ENCODE measurements around the gene GADD45G. TPM values are rescaled to one million over a fixed set of nuclear protein-coding genes. Genes with fewer than 3 reads are reported as not detected.

Gene GADD45G
- polyA plus RNA-seq, 1 experiment: 0.07 TPM

- TF ChIP-seq, protein P1, sequence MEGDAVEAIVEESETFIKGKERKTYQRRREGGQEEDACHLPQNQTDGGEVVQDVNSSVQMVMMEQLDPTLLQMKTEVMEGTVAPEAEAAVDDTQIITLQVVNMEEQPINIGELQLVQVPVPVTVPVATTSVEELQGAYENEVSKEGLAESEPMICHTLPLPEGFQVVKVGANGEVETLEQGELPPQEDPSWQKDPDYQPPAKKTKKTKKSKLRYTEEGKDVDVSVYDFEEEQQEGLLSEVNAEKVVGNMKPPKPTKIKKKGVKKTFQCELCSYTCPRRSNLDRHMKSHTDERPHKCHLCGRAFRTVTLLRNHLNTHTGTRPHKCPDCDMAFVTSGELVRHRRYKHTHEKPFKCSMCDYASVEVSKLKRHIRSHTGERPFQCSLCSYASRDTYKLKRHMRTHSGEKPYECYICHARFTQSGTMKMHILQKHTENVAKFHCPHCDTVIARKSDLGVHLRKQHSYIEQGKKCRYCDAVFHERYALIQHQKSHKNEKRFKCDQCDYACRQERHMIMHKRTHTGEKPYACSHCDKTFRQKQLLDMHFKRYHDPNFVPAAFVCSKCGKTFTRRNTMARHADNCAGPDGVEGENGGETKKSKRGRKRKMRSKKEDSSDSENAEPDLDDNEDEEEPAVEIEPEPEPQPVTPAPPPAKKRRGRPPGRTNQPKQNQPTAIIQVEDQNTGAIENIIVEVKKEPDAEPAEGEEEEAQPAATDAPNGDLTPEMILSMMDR (IDR thresholded peaks at IDR 0.05; ENCODE audit: low read depth, low read length): no peak
- H3K27me3 ChIP-seq (ENCODE audit: control insufficient read depth, insufficient read depth, low read length): peaks cover 53% of the 10 kb centered on the region
- ChIA-PET POLR2A (no interaction called here), CTCF (interaction anchor here (0.5 to 7.2 kb wide), 8 partner anchors 8 to 517 kb away, joined by 3 to 187 read pairs (median 4); no protein-coding TSS in a partner anchor)
- H3K9me3 ChIP-seq (ENCODE audit: control insufficient read depth, insufficient read depth, low read length): peaks cover 3% of the 10 kb centered on the region; the same call in 1 of the 2 replicates
- DNase-seq (ENCODE audit: low read depth, low spot score): no peak
- H3K27ac ChIP-seq (ENCODE audit: low read depth, low read length): no peak overlapping the region
- no peak overlapping the region for H3K4me3 ChIP-seq (ENCODE audit: low read depth, low read length)
Observed at GRCh38 chr9:89601306-89601705, 3.5 kb upstream of the GADD45G start.

- POLR2A ChIA-PET: no interaction called here
Observed at GRCh38 chr9:89601856-89602562, 2.8 kb upstream of the GADD45G start.

GRCh38 chr9:89602978-89603766 is 1.6 kb upstream of the GADD45G start:
- Histone ChIP-seq H3K27me3 (ENCODE audit: control insufficient read depth, insufficient read depth, low read length) (peaks cover 43% of the 10 kb centered on the region), H3K27ac (ENCODE audit: low read depth, low read length) (no peak overlapping the region), H3K4me3 (ENCODE audit: low read depth, low read length) (no peak overlapping the region), H3K9me3 (ENCODE audit: control insufficient read depth, insufficient read depth, low read length) (peaks cover 3% of the 10 kb centered on the region; the same call in 1 of the 2 replicates)
- ChIA-PET CTCF (interaction anchor here (0.6 to 7.2 kb wide), 27 partner anchors 8 to 1610 kb away, joined by 3 to 187 read pairs (median 4); no protein-coding TSS in a partner anchor), POLR2A (interaction anchor here (0.7 kb wide), 1 partner anchor 616 kb away, joined by 3 read pairs; no protein-coding TSS in a partner anchor)
- peak; percentile 13 for DNase-seq (ENCODE audit: low read depth, low spot score)
- TF ChIP-seq, protein P1 (IDR thresholded peaks at IDR 0.05; ENCODE audit: low read depth, low read length): peak; percentile 86

More at GRCh38 chr9:89601856-89602562, 2.8 kb upstream of the GADD45G start:
- CTCF ChIA-PET: interaction anchor here (0.5 to 7.2 kb wide), 8 partner anchors 9 to 517 kb away, joined by 3 to 187 read pairs (median 6); no protein-coding TSS in a partner anchor
- no peak for DNase-seq (ENCODE audit: low read depth, low spot score)
- no peak overlapping the region for H3K27ac ChIP-seq (ENCODE audit: low read depth, low read length)
- peaks cover 3% of the 10 kb centered on the region; the same call in 1 of the 2 replicates for H3K9me3 ChIP-seq (ENCODE audit: control insufficient read depth, insufficient read depth, low read length)
- peaks cover 49% of the 10 kb centered on the region for H3K27me3 ChIP-seq (ENCODE audit: control insufficient read depth, insufficient read depth, low read length)
- no peak overlapping the region for H3K4me3 ChIP-seq (ENCODE audit: low read depth, low read length)
- TF ChIP-seq, protein P1 (IDR thresholded peaks at IDR 0.05; ENCODE audit: low read depth, low read length): no peak

- peak overlapping the region; percentile 20 for H3K4me3 ChIP-seq (ENCODE audit: low read depth, low read length)
- H3K27me3 ChIP-seq (ENCODE audit: control insufficient read depth, insufficient read depth, low read length): peaks cover 41% of the 10 kb centered on the region
- TF ChIP-seq, protein P1 (IDR thresholded peaks at IDR 0.05; ENCODE audit: low read depth, low read length): peak; percentile 35
- ChIA-PET CTCF (interaction anchor here (0.7 to 7.2 kb wide), 9 partner anchors 10 to 502 kb away, joined by 3 to 187 read pairs (median 4); no protein-coding TSS in a partner anchor), POLR2A (no interaction called here)
- DNase-seq (ENCODE audit: low read depth, low spot score): no peak
- H3K9me3 ChIP-seq (ENCODE audit: control insufficient read depth, insufficient read depth, low read length): peaks cover 3% of the 10 kb centered on the region; the same call in 1 of the 2 replicates
- H3K27ac ChIP-seq (ENCODE audit: low read depth, low read length): no peak overlapping the region
Observed at GRCh38 chr9:89603767-89604665, 796 bp upstream of the GADD45G start.
